HG03097 (cell line): ENCODE results near the gene PHOSPHO2.

Source experiments
- ATAC-seq: cut with Tn5 transposase; IDR thresholded peaks from one replicate; pipeline ENCODE4 v1.9.1; 2021; ENCODE audit not compliant: unreplicated experiment, low FRiP score

PHOSPHO2 gene

DNA sequence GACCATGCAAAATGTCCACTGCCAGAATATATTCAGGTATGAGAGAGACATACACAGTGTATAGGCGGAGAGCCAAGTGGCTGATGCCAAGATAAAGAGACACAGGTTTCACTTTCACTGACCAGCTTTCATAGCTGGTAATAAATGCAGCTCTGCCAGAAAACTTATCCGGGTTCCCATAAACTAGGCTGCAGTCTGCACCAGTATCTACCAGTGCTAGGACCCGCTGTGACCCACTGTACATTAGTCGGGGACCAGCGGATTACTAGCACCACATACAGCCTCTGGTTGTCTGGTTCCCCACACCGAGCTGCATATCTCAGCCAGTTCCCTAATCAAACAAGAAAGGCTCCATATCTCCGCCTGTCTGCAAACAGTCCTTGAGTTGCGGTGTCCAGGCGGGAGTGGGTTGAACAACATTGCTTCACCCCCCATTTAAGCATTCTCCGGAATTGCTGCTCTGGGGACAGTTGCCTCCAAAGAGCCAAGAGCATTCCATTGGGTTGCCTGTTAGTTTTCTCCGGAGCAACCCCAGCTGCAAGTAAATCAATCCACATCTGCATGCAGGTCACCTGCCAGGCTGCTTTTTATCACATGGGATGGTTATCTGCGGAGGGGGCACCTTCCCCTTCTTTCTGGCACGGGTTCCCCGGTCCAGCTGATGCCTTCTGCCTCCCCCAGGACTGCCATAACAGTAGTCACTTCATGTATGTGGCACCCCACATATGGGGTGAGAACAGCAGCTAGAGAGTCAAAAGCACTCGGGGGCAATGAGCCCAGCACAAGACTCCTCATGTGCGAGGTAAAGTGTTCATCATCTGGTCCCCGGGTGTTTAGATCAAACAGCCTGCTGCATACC, 21.3 kb downstream of the PHOSPHO2 start:
- ATAC-seq = no peak

DNA sequence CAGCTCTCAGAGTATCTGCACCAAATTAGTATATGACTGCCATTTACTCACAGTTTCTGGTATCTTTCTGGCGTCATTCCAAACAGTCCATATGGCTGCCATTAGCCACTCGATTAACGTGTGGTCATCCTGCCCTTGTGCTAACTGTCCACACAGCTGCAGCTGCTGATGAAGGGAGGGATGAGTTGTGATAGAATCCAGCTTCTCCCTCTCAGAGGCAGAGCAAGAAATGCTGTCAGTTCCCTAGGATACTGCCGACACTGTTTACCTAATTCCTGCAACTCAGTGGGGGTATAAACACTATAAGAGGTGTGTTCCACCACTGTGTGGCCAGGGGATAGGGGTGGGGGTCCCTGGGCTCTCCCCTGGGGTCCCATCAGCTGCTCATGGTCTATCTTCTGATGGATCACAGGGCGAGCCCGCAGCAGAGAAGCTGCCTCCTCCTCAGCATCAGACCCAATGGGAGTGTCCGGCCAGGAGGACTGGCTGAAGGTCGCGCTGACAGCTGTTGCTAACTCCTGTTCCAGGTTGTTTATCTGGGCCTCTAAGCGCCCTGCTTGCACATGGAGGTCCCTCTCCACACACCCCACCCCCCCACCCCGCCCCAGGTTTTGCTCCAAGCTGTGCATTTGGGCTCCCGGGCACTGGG, 22.1 kb downstream of the PHOSPHO2 start:
- no peak for ATAC-seq

DNA sequence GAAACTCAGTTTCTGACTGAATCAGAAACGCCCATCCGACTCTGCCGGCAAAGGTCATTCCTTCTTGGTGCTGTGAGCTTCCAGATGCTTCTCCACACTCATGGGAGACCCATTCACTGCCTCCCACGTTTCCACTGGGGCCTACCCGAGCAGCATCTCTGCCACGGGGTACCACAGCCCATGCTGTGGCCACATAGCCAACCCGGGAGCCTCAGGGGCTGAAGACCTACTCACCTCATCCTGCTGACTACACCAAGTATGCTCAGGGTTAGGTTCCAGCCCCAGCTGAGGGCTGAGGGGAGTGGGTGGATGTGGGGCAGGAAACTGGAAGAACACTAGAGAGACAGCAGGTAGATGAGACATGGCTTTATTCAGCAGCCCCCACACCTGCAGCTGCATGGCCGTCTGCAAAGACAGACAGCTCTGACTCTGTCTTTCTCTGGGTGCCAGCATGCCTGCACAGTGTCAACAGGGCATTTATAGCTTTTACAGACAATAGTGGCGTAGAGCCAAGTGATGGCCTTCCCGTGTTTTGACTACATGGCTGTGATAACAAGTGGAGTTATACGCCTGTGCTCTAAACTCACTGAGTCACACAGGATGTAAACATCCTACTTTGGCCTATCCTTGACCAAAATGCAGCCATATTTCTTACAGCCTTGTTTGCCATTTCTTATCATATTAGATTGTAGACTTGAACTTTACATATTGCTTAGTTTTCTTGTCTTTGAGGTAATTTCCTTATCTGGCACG, 22.8 kb downstream of the PHOSPHO2 start:
- ATAC-seq = no peak

DNA sequence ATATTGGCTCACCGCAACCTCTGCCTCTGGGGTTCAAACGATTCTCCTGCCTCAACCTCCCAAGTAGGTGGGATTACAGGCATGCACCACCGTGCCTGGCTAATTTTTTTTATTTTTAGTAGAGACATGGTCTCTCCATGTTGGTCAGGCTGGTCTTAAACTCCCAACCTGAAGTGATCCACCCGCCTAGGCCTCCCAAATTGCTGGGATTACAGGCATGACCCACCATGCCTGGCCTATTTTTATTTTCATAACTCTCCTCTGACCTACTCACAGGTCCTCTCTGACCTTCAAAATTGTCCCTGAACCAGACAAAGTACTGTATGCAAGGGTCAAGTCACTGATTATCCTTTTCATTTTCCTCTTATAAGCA, 23.4 kb downstream of the PHOSPHO2 start:
- no peak for ATAC-seq

DNA sequence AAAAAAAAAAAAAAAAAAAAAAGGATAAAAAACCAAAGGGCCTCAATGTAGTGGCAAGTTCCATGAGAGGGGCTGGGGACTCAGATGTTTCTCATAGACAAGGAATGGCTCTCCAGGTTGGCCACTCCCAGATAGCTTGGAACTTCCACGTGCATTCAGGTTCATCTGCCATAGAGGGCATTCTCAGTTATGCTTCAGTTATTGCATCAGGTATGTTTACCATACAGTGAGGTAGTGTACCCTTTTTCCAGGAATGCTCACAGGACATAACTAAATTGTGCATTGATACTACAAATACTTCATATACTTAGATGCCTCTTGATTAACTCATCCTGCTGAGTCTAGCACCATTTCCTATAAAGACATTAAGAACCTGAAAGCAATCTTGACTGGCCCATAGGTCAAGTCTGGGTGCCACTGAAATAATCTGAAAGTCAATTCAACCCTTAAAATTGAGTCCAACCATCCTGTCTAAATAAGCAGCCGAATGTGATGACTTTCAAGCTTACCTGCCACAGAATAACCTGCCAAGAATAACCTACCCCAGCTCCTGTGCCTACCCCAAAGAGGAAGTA, 24.7 kb downstream of the PHOSPHO2 start:
- ATAC-seq = no peak

DNA sequence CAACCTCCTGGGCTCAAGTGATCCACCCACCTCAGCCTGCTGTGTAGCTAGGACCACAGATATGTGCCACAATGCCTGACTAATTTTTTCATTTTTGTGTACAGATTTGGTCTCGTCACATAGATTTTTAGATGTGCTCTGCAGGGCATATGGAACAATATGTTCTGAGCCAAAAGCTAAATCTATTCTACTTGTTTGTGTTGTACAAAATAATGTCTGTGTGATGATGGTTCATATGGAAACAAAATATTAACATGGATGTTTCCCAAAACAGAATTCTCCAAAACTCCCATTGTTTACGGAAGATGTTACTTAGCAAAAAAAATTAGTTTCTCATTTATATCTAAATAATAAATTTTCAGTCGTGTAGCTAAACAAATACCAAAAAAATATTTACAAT, 26.7 kb downstream of the PHOSPHO2 start:
- ATAC-seq = no peak

DNA sequence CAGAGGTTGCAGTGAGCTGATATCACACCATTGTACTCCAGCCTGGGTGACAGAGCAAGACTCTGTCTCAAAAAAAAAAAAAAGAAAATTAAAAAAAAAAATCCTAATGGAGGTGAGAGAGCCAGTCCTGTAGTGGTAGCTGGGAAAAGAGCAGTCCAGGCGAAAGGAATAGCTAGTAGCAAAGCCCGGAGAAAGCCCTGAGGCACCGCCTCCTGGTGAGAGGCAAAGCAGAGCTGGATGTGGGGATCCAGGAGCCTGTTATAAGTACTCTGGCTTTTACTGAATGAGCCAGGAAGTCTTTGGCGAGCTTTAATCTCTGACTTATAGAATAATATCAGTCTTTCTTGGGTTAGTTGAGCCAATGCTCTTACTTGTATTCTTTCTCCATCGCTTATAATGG, 32.8 kb downstream of the PHOSPHO2 start:
- ATAC-seq = no peak

DNA sequence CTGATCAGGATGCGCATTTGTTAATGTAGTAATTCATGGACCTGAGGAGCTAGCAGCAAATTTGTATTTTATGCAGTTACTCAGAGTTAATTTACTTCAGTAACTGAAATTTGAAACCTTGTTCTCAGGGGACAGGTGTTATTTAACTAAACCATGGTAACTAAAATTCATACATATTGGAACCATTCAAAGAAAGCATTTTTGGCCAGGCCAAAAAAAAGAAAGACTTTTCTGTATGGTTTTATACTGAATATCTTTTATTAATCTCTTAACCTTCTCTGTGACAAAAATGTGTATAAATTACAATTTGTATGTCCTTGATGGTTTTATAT, 35.0 kb downstream of the PHOSPHO2 start:
- ATAC-seq = no peak

DNA sequence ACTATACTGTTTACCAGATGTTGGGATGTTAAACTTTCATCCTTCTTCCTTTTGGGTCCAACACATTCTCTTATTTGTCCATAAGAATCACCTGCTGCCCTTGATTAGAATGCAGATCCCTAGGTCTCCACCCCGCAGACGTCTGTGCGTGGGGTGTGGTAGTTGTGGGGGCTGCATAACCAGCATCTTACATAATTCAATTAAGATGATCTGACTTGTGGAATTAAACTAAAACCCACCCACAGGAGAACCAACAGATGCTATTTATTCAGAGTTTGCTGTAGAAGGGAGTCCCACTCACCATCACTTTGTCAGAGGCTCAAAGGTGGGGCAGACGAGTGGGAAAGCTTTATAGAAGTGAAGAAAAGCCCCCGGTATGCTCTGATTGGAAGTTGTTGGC, 37.8 kb downstream of the PHOSPHO2 start:
- no peak for ATAC-seq

DNA sequence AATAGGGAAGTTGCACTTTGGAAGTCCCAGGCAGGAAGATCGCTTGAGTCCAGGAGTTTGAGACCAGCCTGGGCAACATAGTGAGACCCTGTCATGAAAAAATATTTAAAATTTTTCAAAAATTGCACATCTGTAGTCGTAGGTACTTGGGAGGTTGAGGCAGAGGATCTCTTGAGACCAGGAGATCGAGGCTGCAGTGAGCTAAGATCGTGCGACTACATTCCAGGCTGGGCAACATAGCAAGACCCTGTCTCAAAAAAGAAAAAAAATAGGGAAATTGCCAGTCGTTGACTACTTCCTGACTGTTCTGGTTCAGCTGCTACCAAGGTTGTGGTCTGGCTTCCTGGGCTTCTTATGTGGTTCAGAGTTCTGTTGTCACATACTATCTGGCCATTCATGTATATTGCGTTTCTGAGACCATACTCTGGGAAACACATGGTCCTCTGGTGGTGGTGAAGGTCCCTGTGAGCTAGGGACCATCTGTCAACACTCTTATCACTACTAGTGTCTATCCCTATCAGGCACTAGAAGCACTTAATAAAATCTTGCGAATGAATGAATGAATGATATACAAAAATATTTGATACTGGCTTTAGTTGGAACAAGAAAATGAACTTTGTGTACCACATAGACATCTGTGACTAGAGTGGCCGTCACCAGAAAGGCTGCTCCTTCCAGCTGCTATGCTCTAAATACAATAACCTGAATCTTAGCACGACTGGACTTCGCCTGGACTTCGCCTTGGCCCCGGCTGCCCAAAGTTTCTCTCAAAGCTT, 38.5 kb downstream of the PHOSPHO2 start:
- ATAC-seq = no peak

DNA sequence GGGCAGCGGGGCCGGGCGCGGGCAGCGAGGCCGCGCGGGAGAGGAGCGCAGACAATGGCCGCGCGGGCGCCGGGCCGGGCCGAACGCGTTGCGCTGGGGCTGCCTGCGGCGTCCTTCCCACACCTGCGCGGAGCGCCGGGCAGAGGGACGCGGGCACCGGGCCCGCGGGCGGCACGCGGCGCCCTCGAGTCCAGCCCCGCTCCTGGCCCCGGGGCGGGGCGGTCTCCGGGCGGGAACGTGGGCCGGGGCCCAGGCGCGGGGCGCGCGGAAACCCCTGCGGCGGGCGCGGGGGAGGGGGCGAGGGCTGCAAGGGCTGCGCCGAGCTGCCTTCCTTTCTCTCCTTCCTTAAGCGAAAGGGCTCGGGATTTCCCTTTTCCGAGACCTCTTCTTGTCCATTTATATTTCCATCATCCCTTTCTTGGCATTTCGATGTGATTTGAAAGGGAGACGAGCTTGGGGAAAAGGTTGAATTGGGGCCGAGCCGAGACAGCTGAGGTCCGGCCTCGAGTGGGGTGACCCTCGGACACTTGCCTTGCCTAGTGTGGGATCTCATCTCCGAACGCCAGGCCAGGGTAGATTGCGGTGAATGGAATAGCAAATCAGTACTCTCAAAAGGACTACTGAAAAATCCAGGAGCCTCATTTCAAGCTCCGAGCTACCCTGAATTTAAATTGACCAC, 40.0 kb downstream of the PHOSPHO2 start:
- no peak for ATAC-seq

DNA sequence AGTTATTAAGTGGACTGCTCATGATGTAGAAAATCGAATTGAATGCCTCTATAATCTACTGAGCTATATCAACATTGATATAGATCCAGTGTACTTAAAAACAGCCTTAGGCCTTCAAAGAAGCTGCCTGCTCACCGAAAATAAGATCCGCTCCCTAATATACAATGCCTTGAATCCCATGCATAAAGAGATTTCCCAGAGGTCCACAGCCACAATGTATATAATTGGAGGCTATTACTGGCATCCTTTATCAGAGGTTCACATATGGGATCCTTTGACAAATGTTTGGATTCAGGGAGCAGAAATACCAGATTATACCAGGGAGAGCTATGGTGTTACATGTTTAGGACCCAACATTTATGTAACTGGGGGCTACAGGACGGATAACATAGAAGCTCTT, 41.4 kb downstream of the PHOSPHO2 start:
- no peak for ATAC-seq

DNA sequence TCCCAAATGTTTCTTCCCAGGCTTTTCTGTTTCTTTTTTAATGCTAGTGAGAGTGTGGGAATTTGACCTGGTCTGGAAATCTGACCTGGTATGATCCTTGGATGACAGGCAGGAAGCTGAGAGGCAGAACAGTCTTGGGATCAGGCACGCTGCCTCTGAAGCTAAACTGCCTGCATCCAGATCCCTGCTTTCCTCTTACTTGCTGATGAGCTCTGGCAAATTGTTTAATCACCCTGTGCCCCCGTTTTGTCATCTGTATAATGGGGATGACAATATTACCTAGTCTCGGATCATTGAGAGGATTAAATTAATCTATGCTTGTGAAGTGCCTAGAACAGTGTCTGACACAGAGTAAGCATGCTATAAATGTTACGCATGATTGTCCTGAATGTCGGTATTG, 42.6 kb downstream of the PHOSPHO2 start:
- no peak for ATAC-seq

DNA sequence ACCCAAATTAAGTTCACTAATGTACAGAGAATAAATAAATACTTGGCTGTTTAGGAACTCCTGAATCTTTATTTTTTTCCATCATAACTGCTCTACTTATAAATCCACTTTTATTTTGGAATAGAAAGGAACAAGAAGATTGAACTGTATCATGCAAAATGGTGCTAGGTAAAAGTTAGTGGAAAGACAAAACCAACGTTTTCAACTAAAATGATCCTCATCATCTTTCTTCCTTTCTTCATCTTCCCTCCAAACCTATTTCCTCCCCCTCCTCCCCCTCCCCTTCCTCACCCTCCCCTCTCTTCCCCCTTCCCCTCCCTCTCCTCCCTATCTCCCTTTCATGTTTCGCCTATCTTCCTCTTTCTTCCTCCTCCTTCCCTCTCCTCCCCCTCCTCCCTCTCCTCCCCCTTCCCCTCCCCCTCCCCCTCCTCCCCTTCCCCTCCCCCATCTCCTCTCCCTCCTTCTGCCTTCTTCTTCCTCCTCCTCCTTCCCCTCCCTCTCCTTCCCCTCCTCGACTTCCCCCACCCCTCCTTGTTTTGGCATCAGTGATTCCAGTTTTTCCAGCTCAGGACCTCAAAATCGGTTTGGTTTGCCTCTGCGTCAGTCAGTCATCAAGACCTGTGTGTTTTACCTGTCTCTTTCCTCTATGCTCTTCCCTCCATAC, 44.4 kb downstream of the PHOSPHO2 start:
- ATAC-seq = no peak

DNA sequence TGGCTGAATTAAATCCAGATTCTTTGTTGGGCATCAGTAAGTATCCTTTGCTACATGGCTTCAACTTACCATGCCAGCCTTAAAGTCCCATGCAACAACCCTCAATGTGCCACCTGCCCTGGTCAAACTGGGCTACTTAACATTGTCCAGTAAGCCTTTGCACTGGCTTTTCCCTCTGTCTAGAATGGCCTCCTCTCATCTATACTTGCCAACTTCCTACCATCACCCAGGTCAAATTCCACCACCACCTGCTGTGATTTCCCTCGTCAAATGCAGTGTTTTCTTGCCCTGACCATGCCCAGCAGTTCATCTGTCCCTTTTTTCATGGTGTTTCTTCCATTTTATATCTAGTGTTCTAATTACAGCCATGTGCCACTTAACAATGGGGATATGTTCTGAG, 45.1 kb downstream of the PHOSPHO2 start:
- no peak for ATAC-seq

DNA sequence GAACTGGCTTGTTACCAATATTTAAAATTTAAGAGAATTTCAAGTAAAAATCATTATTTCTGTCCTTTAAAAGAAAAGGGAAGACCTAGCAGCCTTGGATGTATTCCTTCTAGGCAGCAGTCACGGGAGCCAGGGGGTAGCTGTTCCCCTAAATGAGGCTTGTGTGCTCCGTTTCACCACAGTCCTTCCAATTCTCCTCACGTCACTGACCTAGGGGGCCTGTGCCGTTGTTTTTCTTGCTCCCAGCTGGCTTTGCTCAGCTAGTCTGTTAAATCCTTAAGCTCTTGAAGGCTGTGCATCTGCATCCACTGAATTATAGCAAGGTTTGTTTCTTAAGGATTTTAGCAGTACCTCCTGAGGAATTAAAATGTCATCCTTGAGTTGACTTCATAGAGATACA, 49.3 kb downstream of the PHOSPHO2 start:
- no peak for ATAC-seq

DNA sequence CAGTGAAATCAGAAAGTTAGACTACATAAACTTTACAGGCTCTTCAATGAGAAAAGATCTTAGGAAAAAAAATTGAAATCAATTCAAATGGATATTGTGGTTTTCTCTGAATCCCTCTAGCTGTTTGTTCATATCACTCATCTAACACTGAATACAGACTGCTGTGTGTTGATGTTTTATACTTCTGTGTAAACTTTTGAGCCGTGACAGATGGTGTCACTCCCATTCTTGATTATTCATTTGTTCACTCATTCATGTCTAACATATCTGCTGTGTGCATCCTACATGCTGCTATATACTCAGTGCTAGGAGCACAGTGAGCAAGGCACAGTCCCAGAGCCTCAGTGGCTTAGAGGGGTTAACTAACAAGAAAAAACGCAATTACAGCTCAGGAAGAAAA, 52.0 kb downstream of the PHOSPHO2 start:
- no peak for ATAC-seq

DNA sequence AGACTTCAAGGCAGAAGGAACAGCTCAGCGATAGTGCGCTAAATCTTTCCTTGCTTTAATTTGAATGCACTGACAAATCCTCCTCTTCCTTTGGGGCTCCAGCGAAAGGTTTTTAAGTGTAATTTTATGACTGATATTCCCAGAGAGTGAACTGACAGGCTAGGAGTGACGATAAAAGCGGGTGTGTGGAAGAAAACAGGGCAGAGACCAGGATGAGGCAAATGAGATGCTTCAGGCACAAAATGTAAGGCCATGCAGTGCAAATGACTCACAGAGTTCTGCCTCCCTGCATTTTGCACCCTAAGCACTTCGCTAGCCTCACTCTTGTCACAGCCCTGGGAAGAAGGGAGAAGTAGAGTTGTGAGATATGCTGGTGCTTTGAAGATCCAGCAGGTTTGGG, 54.0 kb downstream of the PHOSPHO2 start:
- ATAC-seq = no peak
